Breast epithelium (tissue), 4 donors: ENCODE data around the gene OBSCN. TPM values are rescaled to one million over a fixed set of nuclear protein-coding genes. Genes with fewer than 3 reads are reported as not detected.

Experiments
- DNase-seq, 2 donors: peaks; one replicate each; pipeline ENCODE4 v3.0.0-alpha.2; 2019; ENCODE audit warnings: low spot score in 2 of 2
- H3K27ac ChIP-seq, 2 donors: fragments of 200-600 bp; sonication (generic) in 1 of 2; one replicate each; pipeline ENCODE4 v1.5.1; 2016 to 2019; ENCODE audit warnings: mild to moderate bottlenecking in 1 of 2
- H3K27me3 ChIP-seq, 2 donors: fragments of 200-600 bp; sonication (generic) in 1 of 2; one replicate each; pipeline versions ENCODE4 v1.5.1 to v1.6.0; 2017 to 2019; ENCODE audit warnings: control low read depth in 1 of 2, mild to moderate bottlenecking in 1 of 2
- H3K36me3 ChIP-seq: fragments of 200-600 bp; one replicate; pipeline ENCODE4 v1.5.1; 2019
- H3K4me1 ChIP-seq, 2 donors: fragments of 200-600 bp; sonication (generic); one replicate each; pipeline ENCODE4 v1.5.1; 2016 to 2019; ENCODE audit warnings: control low read depth in 1 of 2
- H3K4me3 ChIP-seq, 3 donors: fragments of 200-600 bp; sonication (generic); 1 replicate in 2 of 3; 2 replicates in 1 of 3; pipeline ENCODE4 v1.5.1; 2016 to 2019; ENCODE audit warnings: mild to moderate bottlenecking in 3 of 3, moderate library complexity in 2 of 3
- H3K9me3 ChIP-seq, 2 donors: fragments of 200-600 bp; sonication (generic) in 1 of 2; one replicate each; pipeline ENCODE4 v1.5.1; 2016 to 2019; ENCODE audit warnings: control low read depth in 1 of 2
- CTCF ChIP-seq, 3 donors: fragments of 450-650 bp; IDR thresholded peaks; one replicate each; pipeline ENCODE4 v1.5.1; 2016 to 2017; ENCODE audit warnings: antibody characterized with exemption in 3 of 3, mild to moderate bottlenecking in 3 of 3, moderate library complexity in 3 of 3
- POLR2A ChIP-seq: fragments of 450-650 bp; IDR thresholded peaks from one replicate; pipeline ENCODE4 v1.6.1; 2016; ENCODE audit warnings: antibody characterized with exemption, mild to moderate bottlenecking, moderate library complexity
- POLR2AphosphoS5 ChIP-seq, 3 donors: sonication (generic); formaldehyde crosslinking; IDR thresholded peaks; one replicate each; pipeline ENCODE4 v1.6.1; 2017; ENCODE audit warnings: antibody characterized with exemption in 3 of 3
- intact Hi-C: fragments of 100-400 bp; cut with DNase I; formaldehyde crosslinking; loops from one replicate; pipeline ENCODE4 v1.15.1; 2023; ENCODE audit warnings: low total_unique reads
- total RNA-seq, 3 donors: library from RNA; depleted of rRNA; stranded (reverse); fragments of >200 nt; gene quantifications; one replicate each; pipeline ENCODE4 v1.1.0, GENCODE V29; 2016

Gene OBSCN
- total RNA-seq, 3 donors from 2014 or later, result 3.0 to 40.0 (median 27.9) TPM

- intact Hi-C loops, result no loop called here
- H3K4me3 ChIP-seq, result no peak overlapping the region
- no peaks in the 10 kb centered on the region for H3K4me1 ChIP-seq
- no peaks in the 10 kb centered on the region for H3K9me3 ChIP-seq
- TF ChIP-seq POLR2AphosphoS5 (IDR thresholded peaks at IDR 0.05) (no peak), POLR2A (no peak)
- no peaks in the 10 kb centered on the region for H3K27me3 ChIP-seq
- no peak overlapping the region for H3K27ac ChIP-seq
- no peaks in the 10 kb centered on the region for H3K36me3 ChIP-seq
- peak in 1 of 2 donors; percentile 37 for DNase-seq
Observed at GRCh38 chr1:228340686-228341449, 133.0 kb downstream of the OBSCN start.

- Histone ChIP-seq H3K4me3 (no peak overlapping the region), H3K4me1 (no peaks in the 10 kb centered on the region), H3K36me3 (no peaks in the 10 kb centered on the region), H3K27ac (no peak overlapping the region), H3K27me3 (no peaks in the 10 kb centered on the region), H3K9me3 (no peaks in the 10 kb centered on the region)
- peak in 1 of 2 donors; percentile 42 for DNase-seq
- TF ChIP-seq CTCF (IDR thresholded peaks at IDR 0.05) (no peak), POLR2AphosphoS5 (IDR thresholded peaks at IDR 0.05) (no peak), POLR2A (no peak)
- intact Hi-C loops, result no loop called here
Observed at GRCh38 chr1:228341450-228341813, 133.6 kb downstream of the OBSCN start.

- intact Hi-C loops, result no loop called here
- TF ChIP-seq POLR2AphosphoS5 (IDR thresholded peaks at IDR 0.05) (no peak), CTCF (IDR thresholded peaks at IDR 0.05) (no peak), POLR2A (no peak)
- no peaks in the 10 kb centered on the region for H3K27me3 ChIP-seq
- H3K4me1 ChIP-seq, result no peaks in the 10 kb centered on the region
- H3K27ac ChIP-seq, result no peak overlapping the region
- peak in 1 of 2 donors; percentile 46 for DNase-seq
- H3K9me3 ChIP-seq, result no peaks in the 10 kb centered on the region
- no peak overlapping the region for H3K4me3 ChIP-seq
- no peaks in the 10 kb centered on the region for H3K36me3 ChIP-seq
Observed at GRCh38 chr1:228341814-228342626, 134.2 kb downstream of the OBSCN start.

GRCh38 chr1:228342627-228343190, 134.9 kb downstream of the OBSCN start:
- DNase-seq, result peak in 1 of 2 donors; percentile 35
- H3K27me3 ChIP-seq, result no peaks in the 10 kb centered on the region
- no peak overlapping the region for H3K4me3 ChIP-seq
- no peaks in the 10 kb centered on the region for H3K9me3 ChIP-seq
- TF ChIP-seq POLR2AphosphoS5 (IDR thresholded peaks at IDR 0.05) (no peak), CTCF (IDR thresholded peaks at IDR 0.05) (no peak), POLR2A (no peak)
- no peaks in the 10 kb centered on the region for H3K36me3 ChIP-seq
- no peak overlapping the region for H3K27ac ChIP-seq
- intact Hi-C loops, result no loop called here
- no peaks in the 10 kb centered on the region for H3K4me1 ChIP-seq

- peak in 1 of 2 donors; percentile 44 for DNase-seq
- no peaks in the 10 kb centered on the region for H3K9me3 ChIP-seq
- no peaks in the 10 kb centered on the region for H3K36me3 ChIP-seq
- TF ChIP-seq POLR2A (no peak), POLR2AphosphoS5 (IDR thresholded peaks at IDR 0.05) (no peak), CTCF (IDR thresholded peaks at IDR 0.05) (no peak)
- no peak overlapping the region for H3K4me3 ChIP-seq
- H3K4me1 ChIP-seq, result no peaks in the 10 kb centered on the region
- H3K27me3 ChIP-seq, result no peaks in the 10 kb centered on the region
- no peak overlapping the region for H3K27ac ChIP-seq
- intact Hi-C loops, result no loop called here
Observed at GRCh38 chr1:228343191-228343661, 135.4 kb downstream of the OBSCN start.
